GM06990 (cell line): ENCODE results near the gene SRPK1.
"Not testable (repeated sequence)": the region's sequence is repeated elsewhere in the genome, so short reads cannot be mapped to it uniquely, and the experiment has no call there.

Experiments used
- DNase-seq: peaks from one replicate; pipeline ENCODE4 v3.0.0-alpha.2; 2011; ENCODE audit not compliant: insufficient read length; ENCODE audit errors: extremely low read depth
- H3K27me3 ChIP-seq: replicated peaks from 2 replicates; pipeline ENCODE4 v1.6.0; 2011; ENCODE audit warnings: low read length; ENCODE audit not compliant: control insufficient read depth, insufficient read depth
- H3K36me3 ChIP-seq: 2 replicates; pipeline ENCODE4 v1.5.1; 2011; ENCODE audit warnings: low read length; ENCODE audit not compliant: control insufficient read depth, insufficient read depth
- H3K4me3 ChIP-seq: replicated peaks from 2 replicates; pipeline ENCODE4 v1.5.1; 2011; ENCODE audit warnings: low read depth, mild to moderate bottlenecking, control low read depth, low read length
- TF ChIP-seq, protein P1 (sequence below): IDR thresholded peaks from 2 replicates; pipeline ENCODE4 v1.5.1; 2011; ENCODE audit warnings: low read length, control low read depth, mild to moderate bottlenecking, inconsistent platforms; ENCODE audit not compliant: insufficient read depth, poor library complexity, severe bottlenecking

SRPK1 gene

DNA sequence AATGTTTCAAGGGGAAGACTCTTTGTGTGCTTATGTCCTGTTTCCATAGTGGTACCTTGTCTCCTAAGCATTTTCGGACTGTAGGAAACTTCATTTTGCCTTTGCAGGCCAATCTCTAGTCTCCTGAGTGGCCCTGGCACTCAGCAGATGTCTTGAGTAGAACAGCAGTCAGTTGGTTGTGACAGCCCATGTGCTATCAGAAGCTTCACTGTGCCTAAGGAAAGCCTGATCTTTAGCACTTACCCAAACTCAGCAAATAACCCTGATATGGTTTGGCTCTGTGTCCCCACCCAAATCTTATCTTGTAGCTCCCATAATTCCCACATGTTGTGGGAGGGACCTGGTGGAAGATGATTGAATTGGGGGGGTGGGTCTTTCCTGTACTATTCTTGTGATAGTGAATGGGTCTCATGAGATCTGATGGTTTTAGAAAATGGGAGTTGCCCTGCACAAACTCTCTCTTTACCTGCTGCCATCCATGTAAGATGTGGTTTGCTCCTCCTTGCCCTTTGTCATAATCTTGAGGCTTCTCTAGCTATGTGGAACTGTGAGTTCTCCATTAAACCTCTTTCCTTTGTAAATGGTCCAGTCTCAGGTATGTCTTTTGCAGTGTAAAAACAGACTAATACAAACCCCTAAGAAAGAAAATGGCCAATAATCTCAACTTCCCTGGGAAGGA lies 15.9 kb upstream of the SRPK1 start:
- H3K4me3 ChIP-seq: no peak overlapping the region
- TF ChIP-seq, protein P1, sequence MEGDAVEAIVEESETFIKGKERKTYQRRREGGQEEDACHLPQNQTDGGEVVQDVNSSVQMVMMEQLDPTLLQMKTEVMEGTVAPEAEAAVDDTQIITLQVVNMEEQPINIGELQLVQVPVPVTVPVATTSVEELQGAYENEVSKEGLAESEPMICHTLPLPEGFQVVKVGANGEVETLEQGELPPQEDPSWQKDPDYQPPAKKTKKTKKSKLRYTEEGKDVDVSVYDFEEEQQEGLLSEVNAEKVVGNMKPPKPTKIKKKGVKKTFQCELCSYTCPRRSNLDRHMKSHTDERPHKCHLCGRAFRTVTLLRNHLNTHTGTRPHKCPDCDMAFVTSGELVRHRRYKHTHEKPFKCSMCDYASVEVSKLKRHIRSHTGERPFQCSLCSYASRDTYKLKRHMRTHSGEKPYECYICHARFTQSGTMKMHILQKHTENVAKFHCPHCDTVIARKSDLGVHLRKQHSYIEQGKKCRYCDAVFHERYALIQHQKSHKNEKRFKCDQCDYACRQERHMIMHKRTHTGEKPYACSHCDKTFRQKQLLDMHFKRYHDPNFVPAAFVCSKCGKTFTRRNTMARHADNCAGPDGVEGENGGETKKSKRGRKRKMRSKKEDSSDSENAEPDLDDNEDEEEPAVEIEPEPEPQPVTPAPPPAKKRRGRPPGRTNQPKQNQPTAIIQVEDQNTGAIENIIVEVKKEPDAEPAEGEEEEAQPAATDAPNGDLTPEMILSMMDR: no peak
- no peaks in the 10 kb centered on the region for H3K36me3 ChIP-seq
- DNase-seq: no peak
- no peaks in the 10 kb centered on the region for H3K27me3 ChIP-seq

DNA sequence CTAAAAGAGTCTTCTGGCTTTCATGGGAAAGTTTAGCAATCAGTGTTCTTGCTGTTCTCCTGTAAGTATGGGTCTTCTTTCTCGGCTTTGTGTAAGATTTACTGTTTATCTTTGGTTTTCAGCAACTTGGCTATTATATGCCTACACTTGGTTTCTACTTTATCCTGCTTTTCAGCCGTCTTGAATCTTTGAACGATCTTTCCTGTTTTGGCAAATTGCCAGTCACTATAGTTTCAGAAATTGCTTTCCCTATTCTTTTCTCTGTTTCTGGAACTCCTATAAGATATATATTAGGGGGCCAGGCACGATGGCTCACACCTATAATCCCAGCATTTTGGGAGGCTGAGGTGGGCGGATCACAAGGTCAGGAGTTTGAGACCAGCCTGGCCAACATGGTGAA lies 14.6 kb upstream of the SRPK1 start:
- H3K4me3 ChIP-seq: no peak overlapping the region
- TF ChIP-seq, protein P1: no peak
- no peaks in the 10 kb centered on the region for H3K36me3 ChIP-seq
- DNase-seq: no peak
- no peaks in the 10 kb centered on the region for H3K27me3 ChIP-seq

DNA sequence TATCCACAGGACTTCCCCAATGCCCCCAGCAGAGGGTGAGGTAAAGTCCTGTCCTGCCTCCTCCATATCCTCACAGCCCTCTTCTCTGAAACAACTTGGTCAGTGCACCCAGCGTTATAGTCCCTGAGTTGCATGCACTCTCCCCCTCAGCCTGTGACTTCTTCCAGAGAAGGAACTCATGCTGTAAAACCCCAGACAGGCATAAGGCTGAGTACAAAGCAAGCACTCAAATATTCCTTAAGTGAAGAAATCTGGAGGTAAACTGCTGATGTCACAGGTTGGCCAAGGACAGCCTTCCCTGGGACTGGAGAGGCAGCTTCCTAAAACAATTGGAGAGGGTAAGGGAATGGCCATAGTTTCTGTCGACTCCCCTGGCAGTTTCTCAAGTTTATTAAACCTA lies 12.9 kb upstream of the SRPK1 start:
- TF ChIP-seq, protein P1: no peak
- H3K27me3 ChIP-seq: no peaks in the 10 kb centered on the region
- DNase-seq: no peak
- H3K36me3 ChIP-seq: no peaks in the 10 kb centered on the region
- H3K4me3 ChIP-seq: no peak overlapping the region

DNA sequence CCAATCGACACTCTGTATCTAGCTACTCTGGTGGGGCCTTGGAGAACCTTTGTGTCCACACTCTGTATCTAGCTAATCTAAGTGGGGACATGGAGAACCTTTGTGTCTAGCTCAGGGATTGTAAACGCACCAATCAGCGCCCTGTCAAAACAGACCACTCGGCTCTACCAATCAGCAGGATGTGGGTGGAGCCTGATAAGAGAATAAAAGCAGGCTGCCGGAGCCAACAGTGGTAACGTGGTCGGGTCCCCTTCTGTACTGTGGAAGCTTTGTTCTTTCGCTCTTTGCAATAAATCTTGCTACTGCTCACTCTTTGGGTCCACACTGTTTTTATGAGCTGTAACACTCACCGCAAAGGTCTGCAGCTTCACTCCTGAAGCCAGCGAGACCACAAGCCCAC lies 11.0 kb upstream of the SRPK1 start:
- not testable (repeated sequence) for DNase-seq, H3K36me3 ChIP-seq, H3K27me3 ChIP-seq, H3K4me3 ChIP-seq

DNA sequence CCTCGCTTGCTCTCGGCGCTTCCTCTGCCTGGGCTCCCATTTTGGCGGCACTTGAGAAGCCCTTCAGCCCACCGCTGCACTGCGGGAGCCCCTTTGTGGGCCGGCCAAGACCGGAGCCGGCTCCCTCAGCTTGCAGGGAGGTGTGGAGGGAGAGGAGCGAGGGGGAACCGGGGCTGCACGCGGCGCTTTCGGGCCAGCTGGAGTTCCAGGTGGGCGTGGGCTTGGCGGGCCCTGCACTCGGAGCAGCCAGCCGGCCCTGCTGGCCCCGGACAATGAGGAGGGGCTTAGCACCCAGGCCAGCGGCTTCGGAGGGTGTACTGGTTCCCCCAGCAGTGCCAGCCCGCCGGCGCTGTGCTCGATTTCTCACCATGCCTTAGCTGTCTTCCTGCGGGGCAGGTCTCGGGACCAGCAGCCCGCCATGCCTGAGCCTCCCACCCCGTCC lies 10.2 kb upstream of the SRPK1 start:
- no peaks in the 10 kb centered on the region for H3K27me3 ChIP-seq
- H3K36me3 ChIP-seq: no peaks in the 10 kb centered on the region
- TF ChIP-seq, protein P1: no peak
- no peak overlapping the region for H3K4me3 ChIP-seq
- DNase-seq: no peak

DNA sequence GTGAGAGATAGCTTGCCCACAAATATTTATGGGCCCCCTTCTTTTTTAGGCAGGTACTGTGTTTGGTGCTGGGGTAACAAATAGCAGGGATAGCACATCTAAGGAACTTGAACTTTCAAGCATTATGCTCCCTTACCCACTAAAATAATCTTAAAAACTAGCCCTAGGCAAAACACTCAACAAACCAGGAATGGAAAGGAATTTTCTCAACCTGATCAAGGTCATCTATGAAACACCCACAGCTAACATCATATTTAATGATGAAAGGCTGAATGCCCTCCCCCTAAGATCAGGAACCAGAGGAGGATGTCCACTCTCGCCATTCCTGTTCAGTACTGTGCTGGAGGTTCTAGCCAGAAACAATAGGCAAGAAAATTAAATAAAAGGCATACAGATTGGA lies 8.7 kb upstream of the SRPK1 start:
- Histone ChIP-seq H3K4me3 (no peak overlapping the region), H3K36me3 (no peaks in the 10 kb centered on the region), H3K27me3 (no peaks in the 10 kb centered on the region)
- no peak for DNase-seq
- TF ChIP-seq, protein P1: no peak
